ENCODE data around the gene SYNE1.
"Not testable (repeated sequence)": the region's sequence is repeated elsewhere in the genome, so short reads cannot be mapped to it uniquely, and the experiment has no call there.

The SYNE1 gene

DNA sequence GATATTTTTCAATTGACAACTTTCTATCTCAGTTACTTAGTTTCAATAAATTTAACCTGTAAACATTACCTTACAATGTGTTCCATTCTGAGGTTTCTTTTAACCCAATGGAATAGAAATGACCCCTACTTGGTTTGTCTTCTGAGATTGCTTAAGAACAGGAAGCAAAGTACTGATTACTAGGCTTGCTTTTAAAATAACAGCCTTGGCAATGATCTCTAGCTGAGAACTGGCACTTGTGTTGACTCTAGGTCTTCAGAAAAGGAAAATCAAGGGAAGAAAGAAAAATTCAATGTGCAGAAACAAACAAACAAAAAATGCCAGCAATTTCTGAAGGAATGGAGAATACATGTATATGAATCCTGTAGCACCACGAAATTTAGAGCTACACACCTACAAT, 66.1 kb downstream of the SYNE1 start:
- no peak for TF ChIP-seq ZNF274 (IDR thresholded peaks at IDR 0.05; ENCODE audit: low read depth, low read length)

DNA sequence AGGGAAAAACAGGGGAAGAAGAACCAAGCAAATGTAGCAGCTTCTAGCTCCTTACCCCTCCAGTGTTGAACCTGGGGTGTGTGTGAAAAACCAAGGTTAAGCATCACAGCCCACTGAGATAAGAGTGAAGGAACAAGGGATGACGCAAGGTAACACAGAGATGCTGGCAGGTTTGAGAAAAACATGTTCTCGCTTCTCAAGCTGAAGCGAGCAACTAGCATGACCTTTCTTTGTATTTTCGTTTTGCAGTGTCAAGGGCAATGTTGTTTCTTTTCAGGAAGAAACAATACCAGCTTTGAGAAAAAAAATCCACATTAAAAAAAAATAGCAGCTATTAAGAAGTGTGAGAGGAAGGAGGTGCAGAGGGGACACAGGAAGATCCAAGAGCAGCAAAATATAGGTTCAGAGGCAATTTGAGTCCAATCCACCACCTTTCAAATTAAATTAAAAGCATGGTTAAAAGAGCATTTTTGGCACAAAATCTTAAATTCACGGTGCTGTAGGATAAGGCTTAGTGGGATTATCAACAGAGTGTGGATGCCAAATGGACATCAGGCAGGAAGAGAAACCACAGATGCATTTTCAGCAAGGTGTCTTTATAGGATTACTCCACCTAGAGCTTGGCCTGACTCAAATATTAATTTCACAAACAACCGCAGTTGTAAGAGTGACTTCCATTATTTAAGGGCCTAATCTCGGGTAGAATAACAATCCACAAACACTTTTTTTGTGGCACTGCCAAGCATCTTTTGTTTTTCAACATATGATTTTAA, 70.9 kb downstream of the SYNE1 start:
- no peak overlapping the region for H3K4me3 ChIP-seq (ENCODE audit: low read length)
- no peak for TF ChIP-seq ZNF274 (IDR thresholded peaks at IDR 0.05; ENCODE audit: low read depth, low read length)

More for the DNA sequence above, 66.1 kb downstream of the SYNE1 start:
- no peak overlapping the region for H3K4me3 ChIP-seq (ENCODE audit: low read length)

DNA sequence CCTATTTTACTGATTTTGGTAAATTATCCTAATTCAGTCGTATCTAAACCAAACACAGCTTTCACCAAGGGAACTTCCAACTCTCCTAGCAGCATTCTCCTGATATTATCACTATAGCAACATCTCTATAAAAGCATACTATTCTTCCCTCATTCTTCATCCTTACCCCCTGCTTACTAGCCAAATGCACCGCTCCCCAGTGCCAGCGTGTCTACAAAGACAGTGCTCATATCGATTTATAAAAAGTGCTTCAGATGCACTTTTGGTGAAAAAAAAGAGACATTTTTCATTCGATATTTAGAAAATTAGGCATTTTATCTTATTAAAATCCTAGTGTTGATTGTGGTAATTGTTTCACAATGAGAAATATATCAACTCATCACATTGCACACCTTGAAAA, 74.0 kb downstream of the SYNE1 start:
- TF ChIP-seq ZNF274 (IDR thresholded peaks at IDR 0.05; ENCODE audit: low read depth, low read length) = no peak
- no peak overlapping the region for H3K4me3 ChIP-seq (ENCODE audit: low read length)

DNA sequence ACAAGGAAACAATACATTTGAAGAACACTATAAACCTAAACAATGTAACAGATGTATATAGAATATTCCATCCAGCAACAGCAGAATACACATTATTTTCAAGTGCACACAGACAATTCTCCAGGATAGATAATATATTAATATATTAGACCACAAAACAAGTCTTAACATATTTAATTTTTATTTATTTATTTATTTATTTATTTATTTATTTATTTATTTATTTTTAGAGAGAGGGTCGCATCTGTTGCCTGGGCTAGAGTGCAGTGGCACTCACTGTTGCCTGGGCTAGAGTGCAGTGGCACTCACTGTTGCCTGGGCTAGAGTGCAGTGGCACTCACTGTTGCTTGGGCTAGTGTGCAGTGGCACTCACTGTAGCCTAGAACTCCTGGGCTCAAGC, 78.4 kb downstream of the SYNE1 start:
- not testable (repeated sequence) for H3K4me3 ChIP-seq (ENCODE audit: low read length)

DNA sequence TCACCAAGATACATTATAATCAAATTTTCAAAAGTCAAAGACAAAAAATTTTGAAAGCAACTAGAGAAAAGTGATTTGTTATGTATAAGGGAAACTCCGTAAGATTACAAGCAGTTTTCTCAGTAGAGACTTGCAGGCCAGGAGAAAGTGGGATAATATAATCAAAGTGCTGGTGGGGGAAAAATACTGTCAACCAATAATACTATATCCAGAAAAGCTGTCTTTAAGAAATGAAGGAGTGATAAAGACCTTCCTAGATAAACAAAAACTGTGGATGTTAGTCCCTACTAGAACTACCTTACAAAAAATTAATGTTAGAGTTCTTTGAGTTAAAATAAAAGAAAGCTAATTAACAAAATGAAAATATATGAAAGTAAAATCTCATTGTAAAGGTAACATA, 79.7 kb downstream of the SYNE1 start:
- no peak for TF ChIP-seq ZNF274 (IDR thresholded peaks at IDR 0.05; ENCODE audit: low read depth, low read length)
- H3K4me3 ChIP-seq (ENCODE audit: low read length) = no peak overlapping the region

DNA sequence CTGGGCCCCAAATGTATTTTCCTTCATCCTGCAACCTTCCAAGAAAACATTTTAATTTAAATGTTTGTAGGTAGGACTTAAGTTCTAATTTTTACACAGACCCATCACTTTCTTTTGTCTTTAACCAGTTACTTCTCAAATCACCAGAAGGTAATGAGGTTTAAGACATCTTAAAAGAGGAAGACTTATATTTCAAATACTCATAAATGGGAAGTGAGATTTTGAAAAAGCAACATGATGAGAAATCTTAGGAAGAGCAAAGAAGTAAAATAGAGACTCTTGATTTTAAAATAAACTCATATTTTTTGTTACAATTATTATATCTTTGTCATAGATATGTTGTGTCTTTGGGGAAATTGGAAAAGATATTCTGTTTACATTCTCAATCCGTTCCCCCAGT, 82.3 kb downstream of the SYNE1 start:
- H3K4me3 ChIP-seq (ENCODE audit: low read length) = no peak overlapping the region
- no peak for TF ChIP-seq ZNF274 (IDR thresholded peaks at IDR 0.05; ENCODE audit: low read depth, low read length)

DNA sequence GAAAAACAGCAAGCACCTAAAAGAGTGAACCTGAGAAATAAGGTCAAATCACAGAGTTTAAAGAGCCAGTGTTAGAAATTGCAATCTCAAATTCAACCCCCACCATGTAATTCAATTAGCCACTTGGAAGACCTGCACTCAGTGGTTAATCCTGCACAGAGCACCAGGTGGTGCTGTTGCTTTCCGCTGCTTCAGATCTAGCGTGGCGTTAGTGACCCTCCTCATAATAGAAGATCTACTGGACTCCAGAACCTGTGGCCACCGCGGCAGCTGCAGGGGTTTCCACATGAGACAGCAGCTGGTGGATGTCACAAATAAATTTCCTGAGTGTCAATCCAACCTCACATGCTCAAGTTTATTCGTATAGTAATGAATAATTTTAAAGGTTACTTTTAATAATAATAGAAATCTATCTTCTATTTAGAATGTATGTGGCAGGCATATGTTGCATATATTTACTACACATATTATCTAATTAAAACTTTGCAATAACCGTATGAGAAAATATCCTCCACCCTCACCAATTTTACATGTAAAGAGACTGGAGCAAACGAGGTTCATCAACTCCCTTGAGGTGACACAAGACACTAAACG, 84.4 kb downstream of the SYNE1 start:
- no peak overlapping the region for H3K4me3 ChIP-seq (ENCODE audit: low read length)
- no peak for TF ChIP-seq ZNF274 (IDR thresholded peaks at IDR 0.05; ENCODE audit: low read depth, low read length)

DNA sequence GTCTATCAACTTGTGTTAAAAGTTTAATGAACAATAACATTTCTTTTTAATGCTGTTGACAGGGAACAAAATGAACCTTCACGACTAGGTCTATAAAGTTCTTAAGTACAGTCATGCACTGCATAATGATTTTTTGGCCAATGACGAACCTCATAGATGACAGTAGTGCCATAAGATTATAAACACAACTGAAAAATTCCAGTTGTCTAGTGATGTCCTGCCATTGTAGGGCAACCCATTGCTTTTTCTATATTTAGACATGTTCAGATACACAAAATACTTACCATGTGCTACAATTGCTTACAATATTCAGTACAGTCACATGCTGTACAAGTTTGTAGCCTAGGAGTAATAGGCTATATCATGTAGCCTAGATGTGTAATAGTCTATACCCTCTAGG, 93.6 kb downstream of the SYNE1 start:
- no peak for TF ChIP-seq ZNF274 (IDR thresholded peaks at IDR 0.05; ENCODE audit: low read depth, low read length)
- H3K4me3 ChIP-seq (ENCODE audit: low read length) = no peak overlapping the region

DNA sequence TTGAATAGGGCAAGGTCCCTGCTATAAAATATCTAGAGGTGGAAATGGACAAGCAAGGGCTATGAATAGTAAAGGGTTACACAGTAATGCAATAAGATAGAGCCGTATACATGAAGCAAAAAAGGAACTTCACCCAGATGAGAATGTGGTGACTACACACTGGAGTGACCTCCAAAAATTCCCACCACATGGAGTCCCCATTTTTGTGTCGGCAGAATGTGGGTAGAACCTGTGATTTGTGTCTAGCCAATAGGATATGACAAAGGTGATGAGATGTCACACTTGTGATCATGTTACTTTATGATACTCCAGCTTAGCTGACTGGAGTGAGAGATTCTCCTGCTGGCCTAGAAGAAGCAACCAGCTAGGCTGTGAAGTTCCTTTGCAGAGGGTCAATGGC, 96.8 kb downstream of the SYNE1 start:
- TF ChIP-seq ZNF274 (IDR thresholded peaks at IDR 0.05; ENCODE audit: low read depth, low read length) = no peak
- no peak overlapping the region for H3K4me3 ChIP-seq (ENCODE audit: low read length)

DNA sequence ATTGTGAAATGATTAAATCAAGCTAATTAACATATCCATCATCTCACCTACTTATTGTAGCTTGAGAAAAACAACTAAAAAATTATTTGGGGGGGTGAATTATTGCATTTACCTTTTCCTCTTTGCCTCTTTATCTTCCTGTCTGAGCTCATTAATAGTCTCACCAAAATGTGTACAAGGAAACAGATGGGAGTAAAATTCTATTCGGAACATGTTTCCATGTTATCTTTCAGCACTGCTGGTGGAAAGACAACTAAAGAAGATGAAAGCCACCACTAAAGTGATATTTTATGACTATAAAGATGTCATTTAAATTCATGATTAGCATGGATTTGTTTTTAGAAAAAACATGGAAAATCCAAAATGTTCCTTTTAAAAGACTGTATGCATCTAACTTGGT, 102.6 kb downstream of the SYNE1 start:
- TF ChIP-seq ZNF274 (IDR thresholded peaks at IDR 0.05; ENCODE audit: low read depth, low read length) = no peak
- H3K4me3 ChIP-seq (ENCODE audit: low read length) = no peak overlapping the region

DNA sequence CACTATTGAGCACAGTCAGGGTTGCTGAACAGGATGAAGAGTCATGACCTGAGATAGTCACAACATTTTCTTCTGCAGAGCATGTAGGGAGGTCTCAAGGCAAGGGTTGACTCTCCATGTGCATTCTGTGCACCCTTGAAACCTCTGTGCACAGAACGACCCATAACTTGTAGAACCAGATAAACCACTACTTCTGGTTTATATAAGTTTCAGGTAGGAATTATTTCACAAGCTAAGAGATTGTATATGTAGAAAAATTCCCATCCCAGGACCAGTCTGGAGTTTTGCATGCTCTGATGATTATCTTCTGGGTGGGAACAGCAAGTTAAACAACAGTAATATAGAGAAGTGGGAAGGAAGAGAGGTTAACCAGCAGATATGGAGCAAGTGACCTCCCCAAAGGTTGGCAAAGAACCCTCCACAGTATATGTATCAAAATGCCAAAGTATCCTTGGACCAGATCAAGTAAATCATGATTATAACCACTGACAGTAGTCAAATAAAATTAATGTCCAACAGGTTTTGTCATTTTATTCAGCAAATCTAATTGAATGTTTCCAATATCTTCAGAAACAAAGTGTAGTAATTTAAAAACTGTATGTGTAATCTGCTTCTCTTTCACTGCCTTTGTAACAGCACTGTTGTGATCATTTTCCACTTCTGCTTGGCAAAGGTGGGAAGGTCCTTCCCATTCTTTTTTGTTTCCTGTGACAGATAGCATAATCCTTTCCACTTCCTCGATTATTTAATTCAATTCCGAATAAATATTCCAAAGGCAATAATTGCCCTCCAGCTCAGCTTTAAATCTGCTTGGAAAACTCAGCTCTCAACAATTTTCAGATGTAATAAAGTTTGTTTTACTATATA, 104.4 kb downstream of the SYNE1 start:
- no peak for TF ChIP-seq ZNF274 (IDR thresholded peaks at IDR 0.05; ENCODE audit: low read depth, low read length)
- no peak overlapping the region for H3K4me3 ChIP-seq (ENCODE audit: low read length)

DNA sequence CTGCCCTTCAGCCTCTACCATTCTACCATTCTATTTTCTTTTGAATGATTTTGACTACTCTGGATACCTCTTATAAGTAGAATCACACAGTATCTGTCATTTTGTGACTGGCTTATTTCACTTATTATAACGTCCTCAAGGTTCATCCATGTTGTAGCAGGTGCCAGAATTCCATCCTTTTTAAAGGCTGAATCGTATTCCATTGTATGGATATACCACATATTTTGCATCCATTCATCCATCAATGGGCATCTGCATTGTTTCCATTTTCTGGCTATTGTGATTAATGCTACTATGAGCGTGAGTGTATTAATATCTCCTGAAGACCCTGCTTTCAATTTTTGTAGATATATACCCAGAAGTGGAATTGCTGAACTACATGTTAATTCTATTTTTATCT, 105.5 kb downstream of the SYNE1 start:
- H3K4me3 ChIP-seq (ENCODE audit: low read length) = no peak overlapping the region
- no peak for TF ChIP-seq ZNF274 (IDR thresholded peaks at IDR 0.05; ENCODE audit: low read depth, low read length)

DNA sequence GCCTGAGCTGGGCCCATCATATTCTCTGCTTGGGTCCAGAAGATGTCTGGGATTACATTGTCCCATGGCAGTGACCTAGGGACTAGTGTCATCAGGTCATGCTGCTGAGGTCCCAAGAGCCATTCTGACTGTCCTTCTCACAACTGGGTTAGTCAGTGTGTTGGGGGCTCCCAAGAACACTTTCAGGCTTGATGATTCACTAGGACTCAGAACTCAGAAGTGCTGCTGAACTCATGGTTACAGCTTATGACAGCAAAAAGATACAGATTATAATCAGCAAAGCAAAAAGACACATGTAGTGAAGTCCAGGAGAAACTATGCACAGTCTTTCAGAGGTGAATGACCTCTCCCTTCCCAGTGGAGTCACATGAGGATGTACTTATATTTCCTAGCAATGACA, 107.8 kb downstream of the SYNE1 start:
- TF ChIP-seq ZNF274 (IDR thresholded peaks at IDR 0.05; ENCODE audit: low read depth, low read length) = no peak
- no peak overlapping the region for H3K4me3 ChIP-seq (ENCODE audit: low read length)

DNA sequence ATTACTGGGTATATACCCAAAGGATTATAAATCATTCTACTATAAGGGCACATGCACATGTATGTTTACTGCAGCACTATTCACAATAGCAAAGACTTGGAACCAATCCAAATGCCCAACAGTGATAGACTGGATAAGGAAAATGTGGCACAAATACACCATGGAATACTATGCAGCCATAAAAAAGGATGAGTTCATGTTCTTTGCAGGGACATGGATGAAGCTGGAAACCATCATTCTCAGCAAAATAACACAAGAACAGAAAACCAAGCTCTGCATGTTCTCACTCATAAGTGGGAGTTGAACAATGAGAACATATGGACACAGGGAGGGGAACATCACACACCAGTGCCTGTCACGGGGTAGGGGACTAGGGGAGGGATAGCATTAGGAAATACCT, 123.0 kb downstream of the SYNE1 start:
- H3K4me3 ChIP-seq (ENCODE audit: low read length) = not testable (repeated sequence)

DNA sequence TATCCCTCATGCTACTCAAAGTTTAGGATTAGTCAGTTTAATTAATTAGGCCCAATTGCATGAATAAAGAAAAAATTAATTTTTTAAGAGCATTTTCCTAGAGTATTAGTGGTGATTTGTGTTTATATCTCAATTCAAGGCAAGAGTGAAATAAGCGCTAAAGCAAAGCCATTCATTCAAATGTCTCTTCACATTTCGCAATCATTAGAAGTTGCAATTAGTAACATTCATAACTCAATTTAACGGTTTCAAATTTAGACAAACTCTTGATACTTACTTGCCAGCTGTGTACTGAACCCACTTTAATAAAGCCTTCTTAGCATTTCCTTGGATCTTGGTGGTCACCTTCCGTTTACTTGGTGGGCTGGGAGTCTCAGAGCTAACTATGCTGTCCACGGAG, 127.2 kb downstream of the SYNE1 start:
- no peak for TF ChIP-seq ZNF274 (IDR thresholded peaks at IDR 0.05; ENCODE audit: low read depth, low read length)
- no peak overlapping the region for H3K4me3 ChIP-seq (ENCODE audit: low read length)

Data from GM08714 (cell line).